CD4-positive, alpha-beta T cell treated with Interleukin-10 for 1 hour (primary cell): ENCODE data around the gene COX6A1.
"Not testable (repeated sequence)": the region's sequence is repeated elsewhere in the genome, so short reads cannot be mapped to it uniquely, and the experiment has no call there.

Source experiments
- DNase-seq: peaks from one replicate; pipeline ENCODE4 v3.0.0-alpha.2; 2020

The COX6A1 gene

GRCh38 chr12:120468821-120469449 lies 31.0 kb downstream of the COX6A1 start:
- DNase-seq, result peak; percentile 60

- DNase-seq, result peak; percentile 97
Observed at GRCh38 chr12:120469450-120470149, 31.7 kb downstream of the COX6A1 start, which contains the start of gene SRSF9. Gene SRSF9 (minus strand): TSS chr12:120469748. CDS start chr12:120469609, 139 bp downstream.

GRCh38 chr12:120470150-120470784 lies 32.4 kb downstream of the COX6A1 start:
- peak; percentile 29 for DNase-seq

GRCh38 chr12:120472521-120472920 lies 34.6 kb downstream of the COX6A1 start:
- no peak for DNase-seq

- no peak for DNase-seq
Observed at GRCh38 chr12:120473807-120474615, 36.1 kb downstream of the COX6A1 start.

GRCh38 chr12:120474616-120474960 lies 36.7 kb downstream of the COX6A1 start:
- no peak for DNase-seq

- DNase-seq, result no peak
Observed at GRCh38 chr12:120475643-120476042, 37.7 kb downstream of the COX6A1 start.

GRCh38 chr12:120479458-120479857 lies 41.5 kb downstream of the COX6A1 start:
- DNase-seq, result no peak

GRCh38 chr12:120480211-120480610 lies 42.3 kb downstream of the COX6A1 start:
- no peak for DNase-seq

GRCh38 chr12:120481022-120481767 lies 43.3 kb downstream of the COX6A1 start:
- DNase-seq, result peak; percentile 53

GRCh38 chr12:120483621-120484020 lies 45.7 kb downstream of the COX6A1 start:
- DNase-seq, result no peak

- DNase-seq, result no peak
Observed at GRCh38 chr12:120485961-120486881, 48.3 kb downstream of the COX6A1 start.

GRCh38 chr12:120487552-120487951 lies 49.6 kb downstream of the COX6A1 start:
- DNase-seq, result not testable (repeated sequence)

GRCh38 chr12:120488057-120488640 lies 50.2 kb downstream of the COX6A1 start:
- DNase-seq, result no peak

GRCh38 chr12:120489018-120489417 lies 51.1 kb downstream of the COX6A1 start:
- no peak for DNase-seq

GRCh38 chr12:120490325-120490724 lies 52.4 kb downstream of the COX6A1 start:
- no peak for DNase-seq
